ENCODE results near the gene ZNF101. TPM values are rescaled to one million over a fixed set of nuclear protein-coding genes. Genes with fewer than 3 reads are reported as not detected.

The ZNF101 gene
- total RNA-seq, 4 donors from 2014 or later = 7.2 to 13.6 (median 7.8) TPM

DNA sequence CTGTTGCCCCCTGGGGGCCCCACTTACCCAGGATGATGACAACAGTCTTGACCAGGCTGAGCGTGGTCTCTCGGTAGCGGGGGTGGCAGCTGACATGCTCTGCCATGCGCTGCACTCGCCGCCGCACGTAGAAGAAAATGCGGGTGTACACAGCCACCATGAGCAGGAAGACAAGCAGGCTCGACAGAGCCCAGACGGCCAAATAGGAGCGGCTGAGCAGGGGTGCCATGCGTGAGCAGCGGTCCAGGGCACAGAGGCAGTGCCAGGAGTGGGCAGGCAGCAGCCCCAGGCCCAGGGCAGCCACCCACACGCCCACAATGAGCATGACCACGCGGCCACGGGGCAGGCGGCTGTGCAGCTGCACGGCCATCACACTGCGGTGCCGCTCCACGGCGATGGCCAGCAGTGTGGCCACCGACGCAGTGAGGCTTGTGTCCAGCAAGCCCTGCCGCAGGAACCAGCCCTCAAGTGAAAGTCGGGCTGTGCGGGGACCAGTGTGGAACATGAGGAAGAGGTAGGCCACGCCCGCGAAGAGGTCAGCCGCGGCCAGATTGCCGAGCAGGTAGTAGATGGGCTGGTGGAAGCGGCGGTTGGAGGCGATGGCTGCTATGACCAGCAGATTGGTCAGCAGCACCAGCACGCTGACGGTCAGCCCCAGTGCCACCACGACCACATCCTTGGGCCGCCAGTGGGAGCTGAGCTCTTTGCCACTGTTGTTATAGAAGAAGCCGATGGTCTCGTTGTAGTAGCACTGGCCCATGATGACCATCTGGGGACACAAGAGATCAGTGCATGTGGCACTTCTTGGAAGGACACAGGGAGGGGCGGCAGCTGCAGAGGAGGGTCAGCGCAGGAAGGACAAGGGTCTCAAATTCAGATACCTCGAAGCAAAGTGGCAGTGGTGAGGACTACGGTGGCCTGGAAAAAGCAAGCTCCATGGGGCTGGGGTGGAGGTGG is 41.8 kb upstream of the ZNF101 start:
- Histone ChIP-seq H3K27ac (no peak overlapping the region), H3K27me3 (no peaks in the 10 kb centered on the region), H3K9me3 (no peaks in the 10 kb centered on the region), H3K36me3 (peaks cover 15% of the 10 kb centered on the region), H3K4me3 (peak overlapping the region; percentile 63), H3K4me1 (peaks cover 19% of the 10 kb centered on the region)
- no peak for DNase-seq (ENCODE audit: low spot score in 2 of 2)
- TF ChIP-seq POLR2A (IDR thresholded peaks at IDR 0.05) (no peak), EP300 (IDR thresholded peaks at IDR 0.05) (no peak), POLR2AphosphoS5 (IDR thresholded peaks at IDR 0.05) (no peak), CTCF (IDR thresholded peaks at IDR 0.05) (no peak)
- 93% methylated on average over 27 of the region's 48 CpGs for WGBS

DNA sequence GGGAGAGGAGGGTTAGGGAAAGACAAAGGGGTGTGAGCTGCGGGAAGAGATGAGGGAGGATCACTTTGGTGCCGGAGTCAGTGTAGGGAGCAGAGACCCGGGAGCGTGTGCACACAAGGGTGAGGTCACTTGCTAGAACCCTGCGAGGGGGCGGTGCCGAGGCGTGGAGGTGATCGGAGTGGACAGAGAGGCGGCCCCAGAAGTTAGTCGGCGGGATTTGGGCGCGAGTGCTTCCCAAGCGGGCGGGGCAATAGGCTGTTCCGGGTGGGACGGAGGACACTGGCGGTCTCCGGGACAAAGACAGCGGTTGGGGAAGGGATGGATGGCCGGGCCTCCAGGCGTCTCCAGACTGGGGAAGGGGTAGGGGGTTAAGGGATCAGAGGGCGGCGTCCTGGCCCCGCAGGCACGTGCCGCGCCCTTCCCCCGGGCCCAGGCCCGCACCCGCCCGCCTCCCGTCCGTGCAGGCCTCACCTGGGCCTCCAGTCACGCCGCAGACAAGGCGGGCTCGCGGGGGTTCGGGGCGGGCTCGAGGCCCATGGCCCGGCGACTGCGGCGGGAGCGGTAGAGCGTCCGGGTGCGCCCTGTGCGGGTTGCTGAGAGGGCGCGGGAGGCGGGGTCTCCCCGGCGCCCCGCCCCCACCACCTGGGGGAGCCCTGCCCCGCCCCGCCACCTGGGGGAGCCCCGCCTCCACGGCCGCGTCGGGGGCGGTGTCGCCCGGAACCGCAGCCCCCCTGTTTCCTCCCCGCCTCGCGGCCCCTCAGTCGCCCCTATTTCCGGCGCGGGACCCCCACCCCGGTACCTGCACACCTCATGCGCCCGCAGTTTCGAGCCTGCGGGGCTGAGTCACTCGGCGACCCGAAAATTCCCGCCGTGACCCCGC is 40.8 kb upstream of the ZNF101 start, which contains the start of gene LPAR2:
TSS of gene LPAR2 (minus strand) at position 600 of the 880 bp plus-strand sequence. CDS start 945 bp downstream, outside the sequence.
- H3K4me3 ChIP-seq = peak within 1 kb of the TSS; percentile 63
- peaks cover 19% of the 10 kb centered on the region for H3K4me1 ChIP-seq
- no peaks in the 10 kb centered on the region for H3K27me3 ChIP-seq
- TF ChIP-seq EP300 (IDR thresholded peaks at IDR 0.05) = no peak
- TF ChIP-seq CTCF (IDR thresholded peaks at IDR 0.05) = no peak
- no peak for TF ChIP-seq POLR2A (IDR thresholded peaks at IDR 0.05)
- TF ChIP-seq POLR2AphosphoS5 (IDR thresholded peaks at IDR 0.05) = no peak
- H3K9me3 ChIP-seq = no peaks in the 10 kb centered on the region
- 1% methylated on average over 47 of the region's 87 CpGs for WGBS
- peak within 1 kb of the TSS; percentile 80 for H3K27ac ChIP-seq
- H3K36me3 ChIP-seq = peaks cover 15% of the 10 kb centered on the region
- no peak for DNase-seq (ENCODE audit: low spot score in 2 of 2)

- peaks cover 19% of the 10 kb centered on the region for H3K4me1 ChIP-seq
- 25% methylated on average over 17 of the region's 51 CpGs for WGBS
- H3K4me3 ChIP-seq = peak overlapping the region; percentile 63
- no peaks in the 10 kb centered on the region for H3K9me3 ChIP-seq
- peaks cover 20% of the 10 kb centered on the region for H3K36me3 ChIP-seq
- no peak for TF ChIP-seq CTCF (IDR thresholded peaks at IDR 0.05)
- peak in 2 of 3 donors; percentile 14 to 32 for TF ChIP-seq POLR2AphosphoS5 (IDR thresholded peaks at IDR 0.05)
- no peak for TF ChIP-seq EP300 (IDR thresholded peaks at IDR 0.05)
- no peak for DNase-seq (ENCODE audit: low spot score in 2 of 2)
- peak overlapping the region; percentile 80 for H3K27ac ChIP-seq
- H3K27me3 ChIP-seq = no peaks in the 10 kb centered on the region
These were observed 40.0 kb upstream of the ZNF101 start for GRCh38 chr19:19628501-19629134.

DNA sequence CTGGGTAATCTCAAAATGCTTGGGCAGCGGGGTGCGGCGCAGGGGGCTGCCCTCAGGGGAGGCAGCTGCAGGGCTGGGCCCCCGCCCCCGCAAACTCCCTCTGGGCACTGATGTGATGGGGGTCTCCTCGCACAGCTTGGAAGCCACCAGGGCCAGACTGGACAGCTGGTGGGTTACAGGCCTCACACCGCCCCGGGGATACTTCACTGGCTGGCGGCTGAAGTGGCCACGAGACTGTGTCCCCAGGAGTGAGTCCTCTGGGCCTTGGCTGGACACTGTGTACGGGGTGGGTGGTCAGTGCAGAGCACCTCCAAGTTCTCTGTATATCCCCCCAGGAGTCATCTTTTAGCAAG is 38.6 kb upstream of the ZNF101 start:
- no peak overlapping the region for H3K27ac ChIP-seq
- no peak overlapping the region for H3K4me3 ChIP-seq
- TF ChIP-seq CTCF (IDR thresholded peaks at IDR 0.05) (no peak), POLR2AphosphoS5 (IDR thresholded peaks at IDR 0.05) (no peak), POLR2A (IDR thresholded peaks at IDR 0.05) (no peak), EP300 (IDR thresholded peaks at IDR 0.05) (no peak)
- H3K9me3 ChIP-seq = no peaks in the 10 kb centered on the region
- peaks cover 26% of the 10 kb centered on the region for H3K36me3 ChIP-seq
- DNase-seq (ENCODE audit: low spot score in 2 of 2) = no peak
- 93% methylated on average over 3 of the region's 11 CpGs for WGBS
- peaks cover 19% of the 10 kb centered on the region for H3K4me1 ChIP-seq
- H3K27me3 ChIP-seq = no peaks in the 10 kb centered on the region

All from suprapubic skin (tissue), 4 donors.